HepG2 (cell line): ENCODE results near the gene NFKBIA. TPM values are rescaled to one million over a fixed set of nuclear protein-coding genes. Genes with fewer than 3 reads are reported as not detected.

Source experiments
- ATAC-seq: fragments of 200-7000 bp; cut with Tn5 transposase; 3 replicates; pipeline ENCODE4 v1.9.1; 2020; ENCODE audit warnings: mild to moderate bottlenecking, moderate library complexity
- Bru-seq: library from RNA; stranded (reverse); fragments of 400-500 nt; gene quantifications from one replicate; lab custom pipeline; 2021; lab: Mats Ljungman, UMichigan
- BruChase-seq, 2 experiments: library from RNA; stranded (reverse); fragments of 400-500 nt; gene quantifications; one replicate each; lab custom pipeline; 2021; lab: Mats Ljungman, UMichigan
- BruUV-seq: library from RNA; stranded (reverse); fragments of 400-500 nt; replicated peaks from 2 replicates; lab custom pipeline; 2021; lab: Mats Ljungman, UMichigan
- CTCF ChIA-PET: fragments of 300-600 bp; formaldehyde crosslinking; extraction: SDS; loops from one replicate; lab custom pipeline; 2021; ENCODE audit warnings: low total read pairs, inconsistent platforms, low intra/inter-chr PET ratio; lab: Yijun Ruan, JAX
- POLR2A ChIA-PET: fragments of 350-600 bp; sonication (Branson Sonifier 250); formaldehyde crosslinking; loops from one replicate; lab custom pipeline; 2020; ENCODE audit warnings: antibody characterized with exemption, inconsistent platforms; lab: Yijun Ruan, JAX
- DNase-seq: peaks from one replicate; pipeline ENCODE4 v3.0.0-alpha.2; 2015; ENCODE audit warnings: low spot score
- FAIRE-seq: peaks from 3 replicates; lab custom pipeline; 2011; peaks lifted over from hg19 to GRCh38; lab: Jason Lieb, UNC
- H2AFZ ChIP-seq: one replicate; pipeline ENCODE4 v1.6.1; 2011; ENCODE audit warnings: low read length, inconsistent platforms
- H3K27ac ChIP-seq: fragments of 300-600 bp; 3 replicates; pipeline ENCODE4 v1.8.0; 2011; ENCODE audit warnings: mixed run types, mild to moderate bottlenecking, mixed read lengths, low read length, inconsistent platforms; ENCODE audit not compliant: insufficient read depth; ENCODE audit errors: extremely low read length
- H3K27me3 ChIP-seq, 2 experiments: fragments of 200-600 bp in 1 of 2; 2 replicates in 1 of 2; 3 replicates in 1 of 2; pipeline versions ENCODE4 v1.6.0 to v1.8.0; 2011; ENCODE audit warnings: low read length in 2 of 2, mild to moderate bottlenecking in 2 of 2, moderate library complexity in 2 of 2, inconsistent platforms in 1 of 2; ENCODE audit not compliant: insufficient read depth in 2 of 2, control insufficient read depth in 1 of 2
- H3K36me3 ChIP-seq, 2 experiments: fragments of 200-600 bp in 1 of 2; replicated peaks in 1 of 2; 2 replicates in 1 of 2; 3 replicates in 1 of 2; pipeline versions ENCODE4 v1.5.1 to v1.8.0; 2011; ENCODE audit warnings: low read length in 2 of 2, inconsistent platforms in 1 of 2; ENCODE audit not compliant: insufficient read depth in 2 of 2, control insufficient read depth in 1 of 2
- H3K4me1 ChIP-seq: 2 replicates; pipeline ENCODE4 v1.5.1; 2012; ENCODE audit warnings: low read length, inconsistent platforms; ENCODE audit not compliant: insufficient read depth
- H3K4me2 ChIP-seq: 2 replicates; pipeline ENCODE4 v1.6.0; 2011; ENCODE audit warnings: low read depth, low read length, inconsistent platforms
- H3K4me3 ChIP-seq, 3 experiments: fragments of 200-600 bp in 1 of 3; sonication (generic), shearing (Covaris generic) in 1 of 3; replicated peaks in 1 of 3; 2 replicates each; pipeline ENCODE4 v1.5.1; 2011 to 2016; ENCODE audit warnings: low read length in 3 of 3, inconsistent platforms in 2 of 3, low read depth in 2 of 3, mild to moderate bottlenecking in 2 of 3, control low read depth in 1 of 3, mixed read lengths in 1 of 3; ENCODE audit not compliant: insufficient read depth in 1 of 3
- H3K79me2 ChIP-seq: one replicate; pipeline ENCODE4 v1.6.1; 2011; ENCODE audit warnings: low read length, inconsistent platforms; ENCODE audit not compliant: insufficient read depth
- H3K9ac ChIP-seq: 2 replicates; pipeline ENCODE4 v1.6.0; 2011; ENCODE audit warnings: mild to moderate bottlenecking, low read depth, low read length, inconsistent platforms; ENCODE audit not compliant: insufficient read depth
- H3K9me3 ChIP-seq: 2 replicates; pipeline ENCODE4 v1.5.1; 2012; ENCODE audit warnings: mild to moderate bottlenecking, low read length
- H4K20me1 ChIP-seq: 2 replicates; pipeline ENCODE4 v1.6.0; 2011; ENCODE audit warnings: inconsistent platforms, mild to moderate bottlenecking, low read length, moderate library complexity; ENCODE audit not compliant: insufficient read depth
- CSRNP1 ChIP-seq: sonication (generic); formaldehyde crosslinking; IDR thresholded peaks from 2 replicates; pipeline ENCODE4 v1.8.1; 2023; ENCODE audit warnings: mild to moderate bottlenecking, missing genetic modification reagents
- HOXA3 ChIP-seq: sonication (generic); formaldehyde crosslinking; IDR thresholded peaks from 2 replicates; pipeline ENCODE4 v1.5.0; 2020; ENCODE audit warnings: missing genetic modification reagents
- NRL ChIP-seq: sonication (generic); formaldehyde crosslinking; IDR thresholded peaks from 2 replicates; pipeline ENCODE4 v1.5.0; 2020; ENCODE audit warnings: missing genetic modification reagents, mild to moderate bottlenecking, moderate library complexity, borderline replicate concordance
- SP1 ChIP-seq, 2 experiments: fragments of 450-650 bp in 1 of 2; sonication (generic) in 1 of 2; formaldehyde crosslinking in 1 of 2; IDR thresholded peaks; 2 replicates each; pipeline versions ENCODE4 v1.4.0 to v1.6.1; 2016 to 2020; ENCODE audit warnings: missing genetic modification reagents in 1 of 2
- ZFYVE20 ChIP-seq: sonication (generic); formaldehyde crosslinking; IDR thresholded peaks from 2 replicates; pipeline ENCODE4 v1.8.0; 2023; ENCODE audit warnings: low read depth, mild to moderate bottlenecking, moderate library complexity, missing genetic modification reagents, borderline replicate concordance
- ZNF451 ChIP-seq: sonication (generic); formaldehyde crosslinking; IDR thresholded peaks from 2 replicates; pipeline ENCODE4 v1.5.0; 2020; ENCODE audit warnings: mild to moderate bottlenecking, missing genetic modification reagents
- ZNF546 ChIP-seq: sonication (generic); formaldehyde crosslinking; conservative IDR thresholded peaks from 2 replicates; pipeline ENCODE4 v1.8.1; 2023; ENCODE audit warnings: mild to moderate bottlenecking, missing genetic modification reagents
- ZNF639 ChIP-seq: conservative IDR thresholded peaks from 2 replicates; pipeline ENCODE4 v1.6.1; 2018; ENCODE audit warnings: missing genetic modification reagents
- WGBS: methylation state at CpG from one replicate; pipeline ENCODE4 v1.1.6; 2017; ENCODE audit warnings: low lambda C conversion rate; 5-methylcytosine and 5-hydroxymethylcytosine counted together
- in situ Hi-C: cut with HindIII; loops from 2 replicates; pipeline ENCODE4 v1.10.0; 2017; ENCODE audit warnings: low pct_unique_long_range_greater_than_20kb; ENCODE audit not compliant: extremely low pct_ligation_motif_present
- intact Hi-C: fragments of 100-400 bp; cut with micrococcal nuclease; formaldehyde crosslinking; loops from one replicate; pipeline ENCODE4 v1.10.0; 2022; ENCODE audit not compliant: unreplicated experiment
- long read RNA-seq, 2 experiments: library from RNA in 1 of 2; library from polyadenylated mRNA in 1 of 2; stranded (forward) in 1 of 2; unstranded in 1 of 2; transcript quantifications; one replicate each; pipeline ENCODE4 v2.0.0, GENCODE V29; 2019 to 2022
- polyA minus RNA-seq, 3 experiments: library from RNA; depleted of rRNA, polyadenylated mRNA; stranded (reverse); fragments of >200 nt; gene quantifications; 2 replicates each; pipeline ENCODE4 v1.2.3, GENCODE V29; 2011; ENCODE audit warnings: low replicate concordance in 1 of 3
- polyA plus RNA-seq, 8 experiments: library from polyadenylated mRNA; depleted of rRNA in 3 of 8; stranded (reverse) in 7 of 8; unstranded in 1 of 8; fragments of >200 nt; fragmentation: Illumina TruSeq in 4 of 8; extraction: Trizol in 4 of 8; gene quantifications; 2 replicates each; pipeline versions ENCODE4 v1.2.1 to v1.2.3, GENCODE V29; 2011 to 2016; ENCODE audit warnings: low read depth in 4 of 8, missing spikeins in 1 of 8, mixed read lengths in 1 of 8; ENCODE audit not compliant: insufficient read depth in 1 of 8
- total RNA-seq, 5 experiments: library from RNA; depleted of rRNA; stranded (reverse); fragments of >200 nt; fragmentation: Illumina TruSeq; extraction: Trizol; gene quantifications; 2 replicates each; pipeline ENCODE4 v1.2.3, GENCODE V29; 2016; ENCODE audit warnings: low read depth in 1 of 5
- TF ChIP-seq, protein P1 (sequence below): sonication (generic); formaldehyde crosslinking; IDR thresholded peaks from 2 replicates; pipeline ENCODE4 v1.5.0; 2020; ENCODE audit warnings: mild to moderate bottlenecking, missing genetic modification reagents, borderline replicate concordance

Gene NFKBIA
- 232 and 319 TPM in 2 replicates for total RNA-seq (2016; rRNA removed; fragmentation: Illumina TruSeq; extraction: Trizol)
- 103 and 116 TPM in 2 replicates for total RNA-seq (2016; cell fraction: cytosol; rRNA removed; fragmentation: Illumina TruSeq; extraction: Trizol; ENCODE audit: low read depth)
- 208 and 321 TPM in 2 replicates for total RNA-seq (2016; cell fraction: insoluble cytoplasmic fraction; rRNA removed; fragmentation: Illumina TruSeq; extraction: Trizol)
- total RNA-seq (2016; cell fraction: membrane; rRNA removed; fragmentation: Illumina TruSeq; extraction: Trizol): 196 and 209 TPM in 2 replicates
- 367 and 382 TPM in 2 replicates for total RNA-seq (2016; cell fraction: nucleus; rRNA removed; fragmentation: Illumina TruSeq; extraction: Trizol)
- 173 and 197 TPM in 2 replicates for polyA plus RNA-seq (2011; rRNA removed)
- 81.6 and 128 TPM in 2 replicates for polyA plus RNA-seq (2011; cell fraction: cytosol; rRNA removed)
- polyA plus RNA-seq (2011; cell fraction: nucleus; rRNA removed): 363 and 589 TPM in 2 replicates
- polyA plus RNA-seq (2012): 58.7 and 87.8 TPM in 2 replicates
- 21.2 and 21.7 TPM in 2 replicates for polyA plus RNA-seq (2016; cell fraction: cytosol; fragmentation: Illumina TruSeq; extraction: Trizol; ENCODE audit: low read depth)
- 160 and 187 TPM in 2 replicates for polyA plus RNA-seq (2016; cell fraction: insoluble cytoplasmic fraction; fragmentation: Illumina TruSeq; extraction: Trizol; ENCODE audit: low read depth)
- 41.5 and 42.6 TPM in 2 replicates for polyA plus RNA-seq (2016; cell fraction: membrane; fragmentation: Illumina TruSeq; extraction: Trizol; ENCODE audit: low read depth)
- polyA plus RNA-seq (2016; cell fraction: nucleus; fragmentation: Illumina TruSeq; extraction: Trizol; ENCODE audit: insufficient read depth, low read depth): 546 and 548 TPM in 2 replicates
- 421 and 666 TPM in 2 replicates for polyA minus RNA-seq (2011; rRNA and poly(A)+ RNA removed; ENCODE audit: low replicate concordance)
- polyA minus RNA-seq (2011; cell fraction: cytosol; rRNA and poly(A)+ RNA removed): 80.5 and 103 TPM in 2 replicates
- 421 and 559 TPM in 2 replicates for polyA minus RNA-seq (2011; cell fraction: nucleus; rRNA and poly(A)+ RNA removed)
- percentile 100 among the genes with signal in this experiment for Bru-seq, nascent RNA
- percentile 99 among the genes with signal in this experiment for BruChase-seq, experiment 1, labeled RNA remaining after a 6-hour chase
- BruChase-seq, experiment 2, labeled RNA remaining after a 2-hour chase: percentile 100 among the genes with signal in this experiment
- long read RNA-seq, experiment 1, transcript NFKBIA-201 (6 exons, 1,558 nt): major isoform, 148 of 168 reads
- long read RNA-seq, experiment 1, partial matches to known transcripts: 6 of 168 reads
- long read RNA-seq, experiment 1, other reads (novel, unspliced or antisense): 7 of 168 reads
- long read RNA-seq, experiment 2, transcript NFKBIA-201 (6 exons, 1,558 nt): major isoform, 119 of 215 reads
- long read RNA-seq, experiment 2, partial matches to known transcripts: 12 of 215 reads
- long read RNA-seq, experiment 2, other reads (novel, unspliced or antisense): 80 of 215 reads

DNA sequence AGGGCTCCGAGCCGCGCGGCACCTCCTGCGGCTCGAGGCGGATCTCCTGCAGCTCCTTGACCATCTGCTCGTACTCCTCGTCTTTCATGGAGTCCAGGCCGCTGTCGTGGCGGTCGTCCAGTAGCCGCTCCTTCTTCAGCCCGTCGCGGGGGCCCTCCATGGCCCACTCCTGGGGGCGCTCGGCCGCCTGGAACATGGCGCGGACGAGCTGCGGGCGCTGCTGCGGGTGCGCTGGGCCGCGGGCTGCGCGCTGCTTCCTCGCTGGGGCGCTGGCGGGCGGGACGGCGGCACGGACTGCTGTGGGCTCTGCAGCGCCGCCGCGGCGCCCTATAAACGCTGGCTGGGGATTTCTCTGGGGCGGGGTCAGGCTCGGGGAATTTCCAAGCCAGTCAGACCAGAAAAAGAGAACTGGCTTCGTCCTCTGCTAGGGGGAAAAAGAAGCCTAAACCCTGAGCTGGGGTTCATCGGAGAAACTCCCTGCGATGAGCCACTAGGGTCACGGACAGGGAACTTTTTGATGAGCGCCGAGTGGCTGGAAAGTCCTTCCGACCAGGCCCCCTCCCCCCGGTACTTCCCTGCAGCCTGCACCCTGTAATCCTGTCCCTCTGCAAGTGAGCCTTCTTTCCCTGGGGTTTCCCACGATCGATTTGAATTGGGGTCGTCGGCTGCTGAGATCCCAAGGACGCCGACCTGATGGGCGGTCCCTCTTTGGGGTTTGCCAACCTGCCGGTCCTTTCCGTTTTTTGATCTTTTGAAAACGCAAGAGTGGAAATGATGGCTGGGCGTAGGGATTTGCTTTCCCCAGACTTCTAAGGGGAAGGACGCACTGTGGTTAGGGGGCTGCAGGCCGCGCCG lies at the start of gene NFKBIA:
NFKBIA (minus strand) TSS at position 301 of the 855 bp plus-strand sequence; CDS start at position 196, 105 bp downstream.
- WGBS: under 1% methylated on average over 65 of the region's 69 CpGs
- POLR2A ChIA-PET: interaction anchor here (0.6 to 11.4 kb wide), 68 partner anchors 8 to 691 kb away, joined by 3 to 473 read pairs (median 5); partner anchors contain the start of genes BAZ1A, BRMS1L, FAM177A1 and PPP2R3C
- in situ Hi-C loops: loop anchor here (5.0 kb wide), 5 partner anchors 72 to 282 kb away; partner anchors contain the start of genes PPP2R3C and PRORP
- TF ChIP-seq HOXA3 (CRISPR knock-in tag) (peak; percentile 88), CSRNP1 (CRISPR knock-in tag) (peak; percentile 18), NRL (CRISPR knock-in tag) (peak; percentile 87), ZNF451 (CRISPR knock-in tag) (peak; percentile 85; the same call in 1 of the 2 replicates), SP1 (IDR thresholded peaks at IDR 0.05) (no peak), SP1 (CRISPR knock-in tag; IDR thresholded peaks at IDR 0.05) (peak; percentile 66), ZNF546 (CRISPR knock-in tag) (peak; percentile 39; the same call in 1 of the 2 replicates), ZNF639 (CRISPR knock-in tag) (peak; percentile 78), ZFYVE20 (CRISPR knock-in tag) (peak; percentile 98)
- TF ChIP-seq, protein P1, sequence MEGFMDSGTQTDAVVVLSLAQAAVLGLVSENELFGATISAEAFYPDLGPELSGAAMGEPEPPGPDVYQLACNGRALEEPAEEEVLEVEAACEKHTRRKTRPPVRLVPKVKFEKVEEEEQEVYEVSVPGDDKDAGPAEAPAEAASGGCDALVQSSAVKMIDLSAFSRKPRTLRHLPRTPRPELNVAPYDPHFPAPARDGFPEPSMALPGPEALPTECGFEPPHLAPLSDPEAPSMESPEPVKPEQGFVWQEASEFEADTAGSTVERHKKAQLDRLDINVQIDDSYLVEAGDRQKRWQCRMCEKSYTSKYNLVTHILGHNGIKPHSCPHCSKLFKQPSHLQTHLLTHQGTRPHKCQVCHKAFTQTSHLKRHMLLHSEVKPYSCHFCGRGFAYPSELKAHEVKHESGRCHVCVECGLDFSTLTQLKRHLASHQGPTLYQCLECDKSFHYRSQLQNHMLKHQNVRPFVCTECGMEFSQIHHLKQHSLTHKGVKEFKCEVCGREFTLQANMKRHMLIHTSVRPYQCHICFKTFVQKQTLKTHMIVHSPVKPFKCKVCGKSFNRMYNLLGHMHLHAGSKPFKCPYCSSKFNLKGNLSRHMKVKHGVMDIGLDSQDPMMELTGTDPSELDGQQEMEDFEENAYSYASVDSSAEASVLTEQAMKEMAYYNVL (CRISPR knock-in tag): peak; percentile 86; the same call in 1 of the 2 replicates

More for the DNA sequence above, at the start of gene NFKBIA:
- FAIRE-seq (peak; percentile 55), ATAC-seq (peak; percentile 78), DNase-seq (peak; percentile 93)
- no peaks in the 10 kb centered on the region for H3K9me3 ChIP-seq
- peak within 1 kb of the TSS; percentile 88 to 99 (median 99) for H3K4me3 ChIP-seq
- H3K36me3 ChIP-seq: peaks cover 20 to 31% of the 10 kb centered on the region in 2 experiments
- intact Hi-C loops: loop anchor here (1.0 to 5.0 kb wide), 5 partner anchors 19 to 357 kb away; partner anchors contain the start of genes FAM177A1 and PSMA6
- H4K20me1 ChIP-seq: peaks cover 27% of the 10 kb centered on the region
- peaks cover 25% of the 10 kb centered on the region for H3K79me2 ChIP-seq
- H3K4me2 ChIP-seq: peak within 1 kb of the TSS; percentile 99
- H3K27ac ChIP-seq: peak within 1 kb of the TSS; percentile 97
- H2AFZ ChIP-seq: peak within 1 kb of the TSS; percentile 73
- CTCF ChIA-PET: interaction anchor here (0.9 to 4.9 kb wide), 5 partner anchors 63 to 264 kb away, joined by 3 to 51 read pairs (median 3); partner anchors contain the start of gene PSMA6
- no peaks in the 10 kb centered on the region; a peak in 2 of 5 replicates for H3K27me3 ChIP-seq
- no TSS peak for BruUV-seq
- H3K4me1 ChIP-seq: peaks cover 66% of the 10 kb centered on the region
- H3K9ac ChIP-seq: peak within 1 kb of the TSS; percentile 99
